HG03571 (cell line): ENCODE data around the gene CD5L.

Source experiments
- ATAC-seq: cut with Tn5 transposase; IDR thresholded peaks from one replicate; pipeline ENCODE4 v1.9.1; 2021; ENCODE audit not compliant: unreplicated experiment

Gene CD5L

DNA sequence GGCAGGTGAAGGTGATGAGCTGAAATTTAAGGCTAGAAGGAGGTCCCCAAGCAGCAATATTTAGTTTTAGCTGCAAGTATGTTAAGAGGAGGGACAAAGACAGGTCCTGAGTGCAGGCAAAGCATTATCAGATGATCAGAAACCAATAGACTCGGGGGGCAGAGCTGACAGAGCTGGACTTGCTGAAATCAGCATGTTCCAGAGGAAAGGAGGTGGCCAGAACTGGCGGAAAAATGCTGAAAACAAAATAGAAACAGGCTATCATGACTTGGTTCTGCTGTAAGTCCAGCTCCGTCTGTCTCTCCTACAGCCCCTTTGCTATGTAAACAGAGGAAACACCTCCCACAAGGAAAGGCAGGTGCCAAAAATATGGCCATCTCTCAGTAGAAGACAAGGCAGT lies at the start of gene CD5L:
TSS of gene CD5L (minus strand) at position 101 of the 400 bp plus-strand sequence. CDS start 107 bp downstream, outside the sequence.
- ATAC-seq, result no peak

- ATAC-seq, result no peak
Measured at GRCh38 chr1:157882580-157882979, 41.0 kb upstream of the CD5L start.

GRCh38 chr1:157880621-157881020 lies 39.0 kb upstream of the CD5L start:
- ATAC-seq, result no peak

- ATAC-seq, result no peak
Measured at GRCh38 chr1:157878059-157878458, 36.5 kb upstream of the CD5L start.

DNA sequence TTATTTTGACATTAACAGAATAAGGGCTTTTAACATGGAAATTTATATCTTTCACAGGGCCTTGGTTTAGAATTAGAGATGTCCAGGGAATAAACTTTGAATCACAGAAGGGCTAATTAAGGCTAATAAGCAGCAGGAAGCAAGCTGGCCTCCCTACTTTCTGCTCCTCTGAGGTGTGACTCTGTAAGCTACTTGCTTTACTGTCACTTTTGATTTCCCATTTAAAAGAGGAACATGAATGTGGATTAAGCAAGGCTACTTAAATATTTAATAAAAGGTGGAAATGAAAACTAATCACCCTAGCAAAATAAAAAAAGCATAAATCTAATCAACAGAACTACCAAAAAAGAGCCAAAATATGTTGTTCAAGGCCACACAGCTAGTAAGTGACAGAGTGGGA lies 28.9 kb upstream of the CD5L start:
- ATAC-seq, result no peak

GRCh38 chr1:157868654-157869053 lies 27.0 kb upstream of the CD5L start:
- ATAC-seq, result no peak

- no peak for ATAC-seq
Measured at GRCh38 chr1:157862114-157863070, 20.8 kb upstream of the CD5L start.

GRCh38 chr1:157856538-157856937 lies 14.9 kb upstream of the CD5L start:
- ATAC-seq, result no peak

GRCh38 chr1:157852476-157852875 lies 10.9 kb upstream of the CD5L start:
- no peak for ATAC-seq

GRCh38 chr1:157849229-157849875 lies 7.7 kb upstream of the CD5L start:
- ATAC-seq, result peak; percentile 56

- no peak for ATAC-seq
Measured at GRCh38 chr1:157844089-157844830, 2.7 kb upstream of the CD5L start.

DNA sequence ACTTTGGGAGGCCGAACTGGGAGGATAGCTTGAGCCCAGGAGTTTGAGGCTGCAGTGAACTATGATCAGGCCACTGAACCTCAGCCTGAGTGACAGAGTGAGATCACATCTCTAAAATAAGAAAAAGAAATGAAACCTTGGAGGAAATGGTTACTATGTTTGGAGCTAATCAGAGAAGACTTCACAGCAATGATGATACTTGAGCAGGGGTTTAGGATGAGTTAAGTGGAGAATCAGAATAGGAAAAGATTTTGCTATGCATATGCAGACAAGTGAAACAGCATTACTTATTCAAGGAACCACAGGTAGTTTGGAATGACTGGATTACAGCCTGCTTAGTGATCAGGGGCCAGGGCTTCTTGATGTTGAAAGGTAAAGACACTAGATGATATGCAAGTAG lies 1.3 kb upstream of the CD5L start:
- ATAC-seq, result no peak

- no peak for ATAC-seq
Measured at GRCh38 chr1:157838966-157839365, 2.6 kb downstream of the CD5L start.

DNA sequence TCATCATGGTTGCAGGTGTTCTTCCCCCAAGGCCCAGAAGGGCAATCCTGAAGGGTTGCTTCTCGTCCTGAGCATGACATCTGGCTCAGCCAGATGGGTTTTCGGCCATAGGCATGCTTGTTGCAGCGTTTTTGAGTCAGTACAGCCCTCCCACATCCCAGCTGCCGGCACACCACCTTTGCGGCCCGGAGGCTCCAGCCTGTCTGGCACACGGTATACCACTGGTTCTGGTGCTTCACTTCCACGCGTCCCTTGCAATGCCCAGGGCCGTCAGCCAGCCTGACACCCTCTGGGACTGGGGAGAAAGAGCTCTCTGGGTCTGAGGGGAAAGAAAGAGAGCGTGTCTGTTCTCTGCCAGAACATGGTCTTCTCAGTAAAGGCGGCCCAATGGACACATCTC lies 7.2 kb downstream of the CD5L start:
- ATAC-seq, result no peak

GRCh38 chr1:157833145-157833544 lies 8.5 kb downstream of the CD5L start:
- ATAC-seq, result peak; percentile 49

GRCh38 chr1:157831968-157832626 lies 9.5 kb downstream of the CD5L start:
- ATAC-seq, result no peak

DNA sequence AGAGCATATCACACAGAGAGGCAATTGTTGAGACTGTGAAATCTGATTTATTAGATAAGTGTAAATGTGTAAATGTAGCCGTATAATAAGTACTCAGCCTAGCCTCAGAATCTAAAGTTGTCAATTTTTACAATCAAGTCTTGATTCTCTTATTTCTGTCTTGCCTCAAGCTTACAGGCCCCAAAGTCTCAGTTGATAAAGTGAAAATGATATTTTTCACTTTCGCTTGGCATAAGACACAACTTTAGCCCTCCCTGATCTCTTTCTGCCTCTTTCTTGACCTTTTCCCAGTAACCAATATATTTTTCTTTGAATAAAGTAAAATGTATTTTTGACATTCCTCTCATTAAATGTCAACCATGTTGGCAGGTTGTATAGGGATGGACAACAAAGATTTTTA lies 10.7 kb downstream of the CD5L start:
- no peak for ATAC-seq

DNA sequence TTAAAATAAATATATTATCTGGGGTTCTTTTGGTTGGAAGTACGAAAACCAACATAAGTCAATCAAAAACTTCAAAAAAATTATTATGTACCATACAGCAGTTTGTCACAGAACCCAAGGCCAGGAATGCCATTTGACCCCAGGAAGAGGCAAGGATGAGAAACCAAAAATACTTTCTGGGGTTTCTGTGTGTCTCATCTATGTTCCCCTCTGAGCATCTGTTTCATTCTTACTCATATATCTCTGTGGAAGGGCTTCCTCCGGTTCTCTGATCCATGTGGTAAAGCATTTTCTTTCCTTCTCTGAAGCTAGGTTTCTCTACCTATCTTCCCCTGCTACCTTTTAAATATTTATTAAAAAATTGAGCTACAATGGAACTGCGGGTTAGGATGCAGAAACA lies 11.9 kb downstream of the CD5L start:
- ATAC-seq, result no peak

- ATAC-seq, result no peak
Measured at GRCh38 chr1:157829210-157829609, 12.4 kb downstream of the CD5L start.

DNA sequence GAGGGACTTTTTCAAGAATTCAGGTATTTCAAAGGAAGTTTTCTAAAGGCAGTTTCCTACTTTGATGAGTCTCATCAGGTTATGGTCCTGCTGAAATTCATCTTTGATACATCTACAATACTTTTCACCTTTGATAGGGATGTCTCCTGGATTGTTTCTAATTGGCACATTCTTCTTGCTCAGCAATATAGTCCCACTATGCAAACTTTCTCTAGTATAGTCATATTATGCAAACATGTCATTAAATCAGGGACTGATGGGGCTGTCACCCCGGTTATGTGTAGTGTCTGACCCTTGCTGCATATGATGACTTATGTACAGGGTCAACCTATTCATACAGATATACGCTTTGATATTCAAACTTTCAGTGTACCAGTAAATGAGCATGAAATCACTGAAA lies 21.3 kb downstream of the CD5L start:
- ATAC-seq, result no peak

DNA sequence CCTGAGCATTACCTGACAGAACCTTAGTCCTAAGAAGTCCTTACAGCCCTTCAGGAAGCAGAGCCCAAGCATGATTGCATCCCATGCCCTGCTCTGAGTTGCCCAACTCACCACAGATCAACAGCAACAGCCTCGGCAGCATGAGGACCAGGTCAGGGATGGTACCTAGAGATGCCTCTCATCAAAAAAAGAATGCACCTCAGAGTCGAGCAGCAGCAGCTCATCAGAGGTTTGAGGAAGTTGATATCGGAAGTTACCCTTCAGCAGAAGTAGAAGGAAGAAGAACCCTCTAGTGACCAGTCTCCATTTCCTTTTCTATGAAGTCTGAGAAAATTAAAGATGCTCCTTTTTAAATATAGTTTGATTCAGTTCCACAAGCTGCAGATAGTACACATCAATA lies 21.7 kb downstream of the CD5L start, which contains the start of gene FCRL1:
TSS of gene FCRL1 (minus strand) at position 225 of the 400 bp plus-strand sequence. CDS start at position 142, 83 bp downstream.
- no peak for ATAC-seq
